Stimulated activated CD8-positive, alpha-beta memory T cell treated with anti-CD3 and anti-CD28 coated beads, Interleukin-15, amount 100 ng/mL, for 48 hours (primary cell): Measurements from ENCODE around the gene TOPAZ1.
A peak's percentile ranks its signal among the peaks of the same experiment; 100 is the strongest.
"Not testable (repeated sequence)": the region's sequence is repeated elsewhere in the genome, so short reads cannot be mapped to it uniquely, and the experiment has no call there.

ENCODE experiments used
- DNase-seq, 2 donors: peaks; one replicate each; pipeline ENCODE4 v3.0.0-alpha.2; 2020; ENCODE audit warnings: low read depth in 2 of 2

TOPAZ1 gene

DNA sequence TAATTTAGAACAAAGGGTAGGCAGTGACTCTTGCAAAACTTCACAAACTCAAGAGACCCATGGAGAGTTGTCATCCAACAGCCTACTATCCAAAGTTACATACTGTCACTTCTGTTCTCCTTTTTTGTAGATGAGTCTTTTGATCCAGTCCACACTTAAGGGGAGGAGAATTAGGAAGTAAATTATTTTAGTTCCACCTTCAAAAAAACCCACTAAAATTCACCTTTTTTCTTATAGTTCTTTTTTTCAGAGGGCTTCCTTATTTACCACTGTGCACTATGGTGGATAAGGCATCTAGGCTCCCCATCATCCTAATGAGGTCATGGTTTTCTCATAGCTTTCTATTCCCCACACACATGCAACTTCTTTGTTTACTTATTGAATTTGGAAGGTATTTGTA, 88.3 kb downstream of the TOPAZ1 start:
- DNase-seq = no peak

DNA sequence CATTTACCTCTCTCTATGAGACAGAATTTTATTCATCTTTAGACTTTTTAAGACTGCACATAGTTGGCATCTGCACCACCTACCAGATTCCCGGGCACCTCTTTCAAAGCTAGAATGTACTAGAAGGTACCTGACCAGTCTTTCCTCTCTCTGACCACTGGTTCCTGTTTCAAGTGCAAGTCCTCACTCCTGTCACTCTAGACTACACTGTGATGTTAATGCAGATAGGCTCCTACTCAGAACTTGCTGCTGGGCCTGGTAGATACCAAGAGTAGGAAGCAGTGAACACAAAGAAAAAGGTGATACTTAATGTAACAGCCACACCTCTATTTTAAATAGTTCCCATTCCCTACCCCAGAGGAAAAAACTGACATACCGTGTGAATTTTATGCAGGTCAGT, 88.8 kb downstream of the TOPAZ1 start:
- DNase-seq = no peak

DNA sequence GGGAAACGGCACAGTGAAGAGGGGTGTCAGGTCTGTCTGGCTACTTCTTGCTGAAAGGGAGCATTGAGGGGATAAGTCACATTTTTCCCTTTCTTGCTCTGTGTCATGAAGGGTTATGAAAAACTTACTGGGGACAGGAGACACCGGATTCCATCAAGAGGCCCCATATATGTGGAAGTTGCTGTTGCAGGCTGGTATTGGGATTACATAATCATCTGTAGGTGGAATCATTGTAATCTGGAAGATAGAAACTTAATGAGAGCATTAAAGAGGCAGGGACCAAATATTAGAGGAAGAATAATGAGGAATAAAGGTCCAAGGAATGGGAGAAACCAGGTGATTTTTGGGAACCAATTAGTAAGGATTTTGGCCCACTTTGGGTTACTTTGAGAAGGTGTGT, 92.6 kb downstream of the TOPAZ1 start:
- no peak for DNase-seq

DNA sequence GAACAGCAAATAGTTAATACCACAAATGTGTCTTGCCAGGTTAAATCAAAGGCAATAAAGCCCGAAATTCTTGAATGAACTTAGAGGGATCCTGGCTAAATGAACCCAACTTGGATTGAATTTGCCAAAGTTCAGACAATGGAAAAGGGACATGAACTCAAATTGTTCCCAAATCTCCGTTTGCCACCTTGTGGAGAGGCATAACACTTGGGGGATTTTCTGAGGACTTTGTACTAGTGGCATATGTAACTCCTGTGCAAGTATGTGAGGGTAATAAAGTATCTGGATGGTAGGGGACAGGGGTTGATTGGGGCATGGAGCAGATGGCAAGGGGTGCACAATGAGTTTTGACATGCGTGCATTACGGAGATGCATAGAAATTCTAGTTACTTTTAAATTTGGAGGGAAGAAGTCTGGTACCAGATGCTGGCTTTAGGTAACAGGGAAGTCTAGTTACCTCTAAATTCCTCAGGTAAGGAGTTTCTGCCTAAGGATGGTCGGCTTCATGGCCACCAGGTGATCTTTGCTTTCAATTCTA, 95.6 kb downstream of the TOPAZ1 start:
- no peak for DNase-seq

DNA sequence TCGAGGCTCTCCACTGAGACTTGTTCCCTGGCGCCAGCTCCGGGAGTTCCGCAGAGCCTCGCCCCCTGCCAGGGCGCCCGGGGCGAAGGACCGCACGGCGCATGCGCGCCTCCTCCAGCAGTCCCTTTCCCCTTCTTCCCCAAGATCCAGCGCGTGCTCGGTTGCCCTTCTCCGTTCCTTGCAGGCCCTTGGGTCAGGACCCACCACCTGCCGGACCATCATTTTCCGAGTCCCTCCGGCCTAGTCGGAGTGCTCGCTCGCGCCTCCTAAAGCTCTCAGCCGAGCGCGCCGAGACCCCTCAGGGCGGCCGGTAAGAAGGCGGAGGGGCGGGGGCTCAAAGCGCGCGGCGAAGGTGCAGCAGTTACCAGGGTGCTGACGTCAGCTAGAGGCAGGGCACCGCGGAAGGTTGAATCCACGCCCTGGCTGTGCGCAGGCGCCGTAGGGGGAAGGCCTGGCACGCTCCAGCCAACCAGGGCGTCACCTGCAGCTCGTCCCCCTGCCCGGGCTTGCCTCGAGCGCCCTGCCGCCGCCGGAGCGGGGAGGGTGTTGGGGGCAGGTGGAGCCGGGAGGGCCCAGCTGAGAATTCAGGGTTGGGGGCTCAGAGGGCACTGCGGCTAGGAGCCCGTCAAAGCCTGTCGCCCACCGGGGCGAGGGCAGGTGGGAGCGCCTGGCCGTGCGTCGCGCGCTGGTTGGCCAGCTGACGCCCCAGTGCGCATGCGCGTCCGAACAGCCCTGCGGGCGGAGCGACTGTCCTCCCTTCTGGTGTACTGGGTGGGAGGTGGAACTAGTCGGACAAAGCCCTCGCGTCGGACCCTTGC, 96.5 kb downstream of the TOPAZ1 start, which contains the start of gene TCAIM:
Gene TCAIM, plus strand, starts transcription at position 757 of the 818 bp plus-strand sequence. CDS start 16,017 bp downstream, outside the sequence.
- DNase-seq = peak; percentile 98 to 99

DNA sequence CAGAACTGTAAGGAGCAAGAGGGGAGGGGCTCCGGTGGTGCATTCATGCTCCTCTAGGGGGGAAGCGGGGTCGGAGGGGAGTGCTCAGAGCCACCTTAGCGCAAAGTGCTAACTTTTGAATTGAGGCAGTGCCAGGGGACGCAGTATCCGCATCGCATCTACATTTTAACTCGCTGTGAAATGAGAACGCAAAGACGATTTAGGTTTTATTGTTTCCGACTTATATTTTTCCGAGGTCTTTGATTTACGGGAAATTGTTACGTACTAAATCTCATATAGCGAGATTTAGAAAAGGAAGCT, 97.1 kb downstream of the TOPAZ1 start:
- DNase-seq = no peak

DNA sequence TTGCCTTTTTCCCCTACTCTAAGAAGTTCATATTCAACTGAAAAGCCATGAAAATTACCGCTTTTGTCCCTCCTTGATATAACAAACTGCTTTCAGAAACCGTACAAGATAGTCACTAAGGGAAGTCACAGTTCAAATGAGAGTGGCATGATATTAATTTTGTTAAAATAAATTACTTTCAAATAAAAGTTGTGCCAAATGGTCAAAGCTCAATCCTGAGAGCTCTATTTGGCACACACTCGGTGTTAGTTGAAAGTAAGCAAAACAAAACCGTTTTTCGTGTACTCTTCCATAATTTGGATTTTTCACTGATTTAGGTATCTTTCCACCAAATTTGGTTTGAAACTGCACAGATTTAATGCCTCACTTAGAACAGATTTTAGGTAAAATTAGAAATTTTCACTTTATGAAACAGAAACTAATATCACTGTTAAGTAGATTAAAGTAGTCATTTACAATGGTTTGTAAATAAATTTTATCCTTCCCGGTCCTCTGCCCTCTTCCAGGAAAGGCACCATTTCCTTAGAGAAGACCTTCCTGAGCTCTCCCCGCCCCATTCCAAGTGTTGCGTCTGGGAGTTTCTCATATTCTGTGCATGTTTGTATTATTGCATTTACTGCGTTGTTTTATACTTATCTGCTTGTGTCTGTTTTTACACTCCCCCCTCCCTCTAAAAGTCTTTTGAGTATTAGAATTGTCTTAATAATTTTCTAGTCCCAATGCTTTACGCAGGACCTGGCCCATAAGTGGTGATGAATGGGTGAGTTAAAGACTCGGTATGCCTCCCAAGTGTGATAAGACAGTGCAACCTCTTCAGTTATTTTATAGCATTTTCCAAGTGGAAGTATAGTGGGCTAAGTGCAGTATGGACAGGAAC, 97.7 kb downstream of the TOPAZ1 start:
- no peak for DNase-seq

DNA sequence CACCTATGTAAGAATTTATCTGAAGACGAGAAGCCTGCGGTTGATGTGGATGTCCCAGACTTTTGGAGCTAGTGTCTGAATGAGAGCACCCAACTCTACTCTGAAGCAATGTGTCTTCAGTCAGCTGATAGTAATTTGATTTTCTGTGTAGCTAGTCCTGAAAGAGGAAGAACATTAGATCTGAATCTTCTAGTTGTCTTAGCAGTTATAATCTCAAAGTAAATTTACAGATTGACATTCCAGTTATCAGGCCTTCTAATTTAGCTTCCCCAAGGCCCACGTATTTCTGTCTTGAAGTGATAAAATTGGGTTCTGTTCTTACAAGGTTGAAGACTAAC, 98.3 kb downstream of the TOPAZ1 start:
- DNase-seq = no peak

DNA sequence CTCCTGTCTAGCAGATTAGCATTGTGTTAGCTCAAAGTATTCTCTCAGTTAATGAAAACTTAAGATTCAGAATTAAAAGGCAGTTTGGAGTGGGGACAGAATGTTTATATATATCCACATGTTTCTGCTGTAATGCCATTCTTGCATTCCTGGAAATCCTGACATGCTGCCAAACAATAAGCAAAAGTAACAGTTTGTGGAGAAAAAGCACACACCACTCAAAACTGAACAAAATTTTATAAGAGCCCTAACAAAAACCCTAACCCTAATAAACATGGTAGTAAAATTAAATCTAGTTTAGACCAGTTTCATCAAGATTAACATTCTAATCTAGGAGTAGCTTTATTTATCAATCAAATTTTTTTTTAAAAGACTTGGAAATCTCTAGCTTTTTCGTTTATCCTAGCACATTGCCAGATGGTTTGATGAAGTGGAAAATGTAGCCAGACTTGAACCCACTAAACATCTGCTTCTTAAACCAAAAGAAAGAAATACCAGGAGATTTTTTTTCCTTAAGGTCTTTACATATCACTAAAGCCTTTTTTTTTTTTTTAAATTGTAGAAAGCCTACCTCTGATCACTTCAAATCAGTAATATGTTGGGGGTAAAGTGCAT, 100.6 kb downstream of the TOPAZ1 start:
- DNase-seq = no peak

DNA sequence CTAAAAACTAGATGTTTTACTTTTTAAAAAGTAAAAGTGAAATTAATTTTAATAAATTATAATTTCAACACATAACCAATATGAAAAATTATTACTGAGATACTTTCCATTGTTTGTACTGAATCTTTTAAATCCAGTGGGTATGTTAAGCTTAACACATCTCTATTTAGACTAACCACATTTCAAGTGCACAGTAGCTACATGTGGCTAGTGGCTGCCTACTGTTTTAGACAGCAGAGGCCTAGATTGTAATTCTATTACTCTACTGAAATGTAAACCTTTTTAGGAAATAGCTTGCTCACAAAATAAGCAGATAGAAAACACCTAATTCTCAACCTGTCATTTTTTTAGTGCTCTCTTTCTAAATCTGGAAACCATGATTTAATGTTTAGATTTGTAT, 101.7 kb downstream of the TOPAZ1 start:
- no peak for DNase-seq

DNA sequence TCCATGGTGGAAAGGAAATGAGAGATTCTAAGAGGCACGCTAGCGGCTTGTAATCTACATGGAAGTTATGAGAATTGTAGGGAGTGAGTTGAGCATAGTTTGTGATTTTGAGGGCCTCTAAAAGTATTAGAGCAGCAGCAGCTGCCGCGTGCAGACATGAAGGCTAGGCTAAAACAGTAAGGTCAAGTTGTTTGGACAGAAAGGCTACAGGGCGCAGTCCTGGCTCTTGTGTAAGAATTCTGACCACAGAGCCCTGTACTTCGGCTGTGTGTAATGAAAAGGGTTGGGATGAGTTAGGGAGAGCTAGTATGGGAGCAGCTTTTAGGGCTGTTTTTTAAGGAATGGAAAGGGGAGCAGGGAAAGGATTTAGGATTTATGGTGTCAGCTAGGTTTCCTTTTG, 104.9 kb downstream of the TOPAZ1 start:
- DNase-seq = not testable (repeated sequence)

DNA sequence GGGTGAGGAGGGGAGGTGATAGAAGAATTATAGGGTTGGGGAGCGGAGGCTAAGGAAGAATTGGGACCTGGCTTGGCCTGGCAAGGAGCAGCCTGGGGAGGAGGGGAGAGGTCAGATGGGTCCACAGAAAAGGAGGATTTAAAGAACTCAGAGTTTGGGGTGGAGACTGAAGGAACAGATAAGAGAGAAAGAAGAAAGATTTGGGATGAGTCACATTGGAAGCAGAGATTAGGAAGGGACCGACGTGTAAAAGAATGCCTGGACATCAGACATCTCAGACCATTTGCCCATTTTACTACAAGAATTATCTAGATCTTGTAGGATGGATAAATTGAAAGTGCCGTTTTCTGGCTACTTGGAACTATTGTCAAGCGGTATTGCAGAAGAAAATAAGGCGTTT, 107.3 kb downstream of the TOPAZ1 start:
- no peak for DNase-seq

DNA sequence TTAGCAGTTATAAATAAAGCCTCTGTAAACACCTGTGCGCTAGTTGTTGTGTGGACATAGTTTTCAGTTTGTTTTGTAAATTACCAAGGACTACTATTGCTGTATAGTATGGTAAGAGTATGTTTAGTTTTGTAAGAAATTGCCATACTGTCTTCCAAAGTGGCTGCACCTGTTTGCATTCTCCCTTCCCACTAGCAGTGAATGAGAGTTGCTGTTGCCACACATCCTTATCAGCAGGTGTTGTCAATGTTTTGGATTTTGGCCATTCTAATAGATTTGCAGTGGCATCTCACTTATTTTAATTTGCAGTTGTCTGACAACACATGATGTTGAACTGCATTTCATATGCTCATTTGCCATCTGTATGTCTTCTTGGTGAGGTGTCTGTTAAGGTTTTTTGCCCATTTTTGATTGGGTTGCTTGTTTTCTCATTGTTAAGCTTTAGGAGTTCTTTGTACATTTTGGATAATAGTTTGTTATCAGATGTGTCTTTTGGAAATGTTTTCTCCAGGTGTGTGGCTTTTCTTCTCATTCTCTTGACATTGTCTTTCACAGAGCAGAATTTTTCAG, 111.8 kb downstream of the TOPAZ1 start:
- DNase-seq = no peak

DNA sequence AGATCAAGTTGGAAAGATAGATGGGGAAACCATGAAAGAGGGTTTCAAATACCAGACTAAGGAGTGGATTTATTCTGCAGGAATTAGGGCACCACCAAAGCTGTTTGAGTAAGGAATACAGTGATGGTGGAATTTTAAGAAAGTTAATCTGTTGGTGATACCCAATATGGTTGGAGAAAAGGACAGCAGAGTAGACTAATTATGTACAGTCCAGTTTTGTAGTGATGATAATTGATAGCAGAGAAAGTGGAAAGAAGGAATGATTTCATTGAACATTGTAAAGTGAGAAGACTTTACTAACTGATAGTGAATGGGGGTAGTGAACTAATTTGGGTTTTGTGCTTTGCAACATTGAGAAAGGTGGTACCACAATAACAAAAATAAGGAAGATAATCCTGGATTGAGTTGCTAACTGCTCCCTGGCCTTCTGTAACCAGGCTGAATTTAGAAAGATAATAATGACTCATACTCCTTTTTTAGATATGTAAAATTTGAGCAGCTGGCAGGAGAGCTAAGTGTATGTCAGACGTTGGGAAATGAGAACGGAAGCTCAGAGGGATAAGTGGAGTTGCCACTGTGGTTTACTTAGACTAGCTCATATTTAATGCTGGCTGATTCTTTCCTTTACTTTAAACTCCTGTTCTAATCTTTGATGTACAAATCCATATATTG, 113.8 kb downstream of the TOPAZ1 start:
- no peak for DNase-seq

DNA sequence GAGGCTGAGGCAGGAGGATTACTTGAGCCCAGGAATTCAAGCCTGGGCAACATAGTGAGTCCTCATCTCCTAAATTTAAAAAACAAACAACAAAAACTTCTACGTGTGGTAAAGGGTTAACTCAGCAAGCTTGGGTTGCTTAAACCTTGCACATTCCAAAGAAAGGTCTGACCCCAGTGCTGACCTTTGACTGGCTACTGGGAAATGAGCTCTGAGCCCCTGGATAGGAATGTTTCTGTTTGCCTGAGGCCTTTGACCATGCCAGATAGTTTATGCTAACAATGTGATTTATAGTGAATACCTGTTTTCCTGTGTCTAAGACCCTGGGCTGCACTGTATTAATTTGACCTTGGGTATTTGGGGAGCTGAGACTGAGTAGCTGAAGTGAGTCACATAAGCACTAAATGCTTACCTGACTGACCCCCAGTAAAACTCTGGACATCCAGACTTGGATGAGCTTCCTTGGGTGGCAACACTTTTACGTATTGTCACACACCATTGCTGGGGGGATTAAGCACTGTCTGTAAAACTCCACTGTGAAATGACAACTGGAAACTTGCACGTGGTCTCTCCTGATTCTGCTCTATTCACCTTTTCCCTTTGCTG, 117.6 kb downstream of the TOPAZ1 start:
- DNase-seq = no peak

DNA sequence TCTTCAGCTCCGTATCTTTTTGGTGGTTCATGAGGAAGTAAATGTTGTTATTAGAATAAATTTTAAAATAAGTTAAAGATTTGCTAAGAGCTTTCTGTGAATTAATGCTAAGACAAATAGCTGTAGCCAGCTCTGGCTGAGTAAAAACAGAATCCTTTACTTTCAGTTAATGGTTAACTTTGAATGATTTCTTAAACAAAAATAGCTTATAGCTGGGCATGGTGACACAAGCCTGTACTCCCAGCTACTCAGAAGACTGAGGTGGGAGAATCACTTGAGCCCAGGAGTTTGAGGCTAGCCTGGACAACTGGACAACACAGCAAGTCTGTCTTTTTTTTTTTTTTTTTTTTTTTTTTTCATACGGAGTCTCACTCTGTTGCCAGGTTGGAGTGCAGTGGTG, 121.9 kb downstream of the TOPAZ1 start:
- DNase-seq = no peak

DNA sequence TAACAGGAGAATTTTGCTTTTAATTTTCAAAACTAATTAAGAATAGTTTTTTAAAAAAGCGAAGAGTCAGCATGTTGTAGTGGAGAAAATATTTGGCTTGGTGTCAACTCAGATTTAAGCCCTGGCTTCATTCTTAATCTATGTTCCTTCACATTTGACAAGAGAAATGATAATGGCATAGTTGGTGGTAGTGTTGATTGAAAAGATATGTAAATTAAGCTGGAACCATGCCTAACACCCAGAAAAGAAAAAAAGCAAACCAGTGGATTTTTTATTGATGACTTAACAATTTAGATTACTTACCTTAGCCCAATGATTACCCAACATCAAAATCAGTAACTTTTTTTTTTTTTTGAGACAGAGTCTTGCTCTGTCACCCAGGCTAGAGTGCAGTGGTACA, 124.3 kb downstream of the TOPAZ1 start:
- no peak for DNase-seq

DNA sequence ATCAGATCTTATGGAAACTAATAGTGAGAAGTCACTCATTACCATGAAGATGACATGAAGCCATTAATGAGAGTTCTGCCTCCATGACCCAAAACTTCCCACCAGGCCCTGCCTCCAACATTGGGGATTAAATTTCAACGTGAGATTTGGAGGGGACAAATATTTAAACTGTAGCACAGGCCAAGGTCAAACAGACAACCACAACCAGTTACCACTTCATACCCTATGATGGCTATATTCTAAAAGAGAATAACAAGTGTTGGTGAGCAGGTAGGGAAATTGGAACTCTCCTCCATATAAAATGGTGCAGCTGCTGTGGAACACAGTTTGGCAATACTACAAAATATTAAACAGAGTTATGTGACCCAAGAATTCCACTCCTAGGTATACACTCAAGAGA, 133.8 kb downstream of the TOPAZ1 start:
- DNase-seq = no peak
